GDM1 (cell line): ENCODE results near the gene GUCY2D.

Experiments
- DNase-seq: peaks from one replicate; lab custom pipeline; 2025; lab: John Stamatoyannopoulos, UW

The GUCY2D gene

GRCh38 chr17:8067806-8068205, 65.4 kb downstream of the GUCY2D start:
- no peak for DNase-seq

- DNase-seq: no peak
Observed at GRCh38 chr17:8068736-8069586, 66.5 kb downstream of the GUCY2D start.

GRCh38 chr17:8069587-8069860, 67.1 kb downstream of the GUCY2D start:
- DNase-seq: no peak
